KG1 (cell line): ENCODE measurements around the gene PDS5B.
A peak's percentile ranks its signal among the peaks of the same experiment; 100 is the strongest.

Experiments
- DNase-seq: peaks from one replicate; lab custom pipeline; 2025; lab: John Stamatoyannopoulos, UW

Gene PDS5B

DNA sequence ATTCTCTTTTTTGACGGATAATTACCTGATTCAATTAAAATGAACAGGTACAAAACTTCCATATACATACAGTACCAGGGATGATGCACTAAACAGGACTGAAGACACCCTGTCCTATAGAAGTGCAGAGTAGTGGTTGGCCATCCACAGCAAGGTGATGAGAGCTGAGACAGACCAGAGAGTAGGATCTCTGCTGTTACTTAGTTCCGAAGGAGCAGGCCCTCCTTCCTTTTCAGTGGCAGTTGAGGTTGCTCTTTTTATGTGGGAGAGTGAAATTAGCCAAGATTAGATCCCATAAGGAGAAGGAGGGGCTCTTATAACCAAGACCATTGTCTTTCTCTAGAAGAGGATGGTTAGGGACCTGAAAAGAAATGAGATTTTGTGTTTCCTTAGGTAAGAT is 4.0 kb downstream of the PDS5B start:
- DNase-seq = no peak

DNA sequence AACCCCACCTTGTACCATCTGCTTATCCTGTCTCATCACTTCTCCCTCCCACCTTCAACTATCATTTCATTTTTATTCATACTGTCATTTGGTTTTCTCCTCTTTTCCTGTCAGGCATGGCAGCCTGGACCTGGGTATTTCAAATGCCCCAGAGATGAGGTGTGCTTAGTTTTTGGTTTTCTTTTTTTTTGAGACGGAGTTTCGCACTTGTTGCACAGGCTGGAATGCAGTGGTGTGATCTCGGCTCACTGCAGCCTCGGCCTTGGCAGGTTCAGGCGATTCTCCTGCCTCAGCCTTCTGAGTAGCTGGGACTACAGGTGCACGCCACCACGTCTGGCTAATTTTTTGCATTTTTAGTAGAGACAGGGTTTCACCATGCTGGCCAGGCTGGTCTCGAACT is 5.8 kb downstream of the PDS5B start:
- no peak for DNase-seq

DNA sequence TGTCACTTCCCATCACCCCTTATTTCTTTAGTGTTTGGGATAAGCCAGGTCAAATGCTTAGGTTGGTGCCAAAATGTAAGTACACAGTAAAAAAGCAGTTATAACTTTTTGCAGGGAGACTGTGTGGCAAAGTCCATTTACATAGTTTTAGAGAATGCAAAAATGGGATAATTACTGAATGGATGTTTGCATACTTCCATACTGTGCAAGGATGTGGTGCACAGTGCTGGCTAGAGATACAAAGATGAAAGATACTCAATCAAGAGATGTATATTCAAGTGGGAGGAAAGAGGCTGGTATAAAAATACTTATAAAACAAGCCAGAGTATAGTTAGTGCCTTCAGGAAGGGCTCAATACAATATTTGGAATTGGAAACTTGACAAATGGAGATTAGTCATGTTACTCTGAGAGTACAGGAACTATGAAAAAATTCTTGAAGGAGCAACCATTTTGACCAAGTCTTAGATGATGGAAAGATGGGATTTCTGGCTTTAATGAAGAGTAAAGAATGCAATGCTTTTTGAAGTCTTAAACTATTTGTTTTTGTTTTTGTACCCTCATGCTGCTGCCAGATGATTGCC is 8.0 kb downstream of the PDS5B start:
- DNase-seq = no peak

DNA sequence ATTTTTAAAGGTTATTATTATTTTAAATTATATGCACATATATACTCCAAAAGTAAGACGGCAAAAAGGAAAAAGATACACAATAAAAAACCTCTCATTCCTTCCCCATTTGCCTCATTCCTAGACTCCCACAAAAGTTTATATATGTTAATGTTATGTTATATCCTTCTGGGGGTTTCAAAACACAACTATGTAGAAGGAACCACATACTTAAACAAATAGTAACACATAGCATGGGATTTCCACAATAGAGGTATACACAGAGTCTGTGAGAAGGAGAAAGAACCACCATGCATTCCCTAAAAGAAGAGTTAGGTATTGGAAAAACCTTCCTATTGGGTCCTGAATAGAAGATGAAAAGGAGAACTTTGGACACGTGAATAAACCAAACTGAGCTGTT is 9.1 kb downstream of the PDS5B start:
- no peak for DNase-seq

DNA sequence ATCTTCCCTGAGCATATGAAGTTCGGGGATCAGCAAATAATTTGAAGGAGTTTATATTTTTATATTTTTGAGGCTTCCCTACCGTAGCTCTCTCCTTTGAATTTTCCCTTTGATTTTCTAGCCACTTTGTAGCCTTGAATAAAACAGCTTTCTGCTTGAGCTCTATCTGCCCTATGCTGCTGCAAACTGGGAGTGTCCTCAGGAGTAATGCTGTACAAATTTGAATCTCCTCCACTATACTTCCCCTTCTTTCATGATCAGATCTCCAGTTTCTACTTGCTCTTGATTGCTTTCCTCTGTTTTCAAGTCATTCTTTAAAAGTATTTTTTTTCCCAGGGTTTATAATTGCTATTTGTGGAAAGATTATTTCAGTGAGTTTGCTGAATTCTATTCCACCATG is 14.6 kb downstream of the PDS5B start:
- no peak for DNase-seq

DNA sequence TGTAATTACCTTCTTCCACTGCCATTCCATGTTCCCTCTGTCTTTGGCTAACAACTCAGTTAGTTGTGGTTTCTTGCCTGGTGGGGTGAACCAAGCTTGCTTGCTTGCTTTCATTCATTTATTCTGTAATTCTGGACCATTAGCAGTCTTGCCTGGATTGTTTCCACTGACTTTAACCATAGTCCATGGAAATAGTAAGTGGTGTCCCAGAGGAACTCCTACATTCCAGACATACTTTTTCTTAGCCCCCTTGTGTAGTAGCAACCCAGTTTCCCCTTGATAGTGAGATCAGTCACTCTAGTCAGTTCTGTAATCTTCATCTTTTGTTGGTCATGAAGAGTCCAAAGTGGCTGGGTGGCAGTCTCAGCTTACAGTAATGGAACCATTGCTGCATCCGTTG is 23.2 kb downstream of the PDS5B start:
- no peak for DNase-seq

DNA sequence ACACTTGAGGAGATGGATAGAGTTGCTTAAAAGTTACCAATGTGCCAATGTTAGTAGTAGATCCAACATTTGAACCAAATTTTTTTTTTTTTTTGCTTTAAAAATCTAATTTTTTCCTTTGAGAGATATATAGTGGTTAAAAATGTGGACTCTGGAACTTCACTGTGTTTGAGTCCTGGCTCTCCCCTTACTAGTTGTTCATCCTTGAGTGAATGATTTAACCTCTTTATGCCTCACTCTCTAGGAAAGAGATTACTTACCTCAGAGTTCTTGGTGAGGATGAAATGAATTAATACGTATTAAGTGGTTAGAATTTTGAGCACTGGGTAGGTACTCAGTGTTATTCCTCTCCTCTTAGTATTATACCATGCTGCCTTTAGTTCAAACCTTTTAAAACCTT is 24.3 kb downstream of the PDS5B start:
- no peak for DNase-seq

DNA sequence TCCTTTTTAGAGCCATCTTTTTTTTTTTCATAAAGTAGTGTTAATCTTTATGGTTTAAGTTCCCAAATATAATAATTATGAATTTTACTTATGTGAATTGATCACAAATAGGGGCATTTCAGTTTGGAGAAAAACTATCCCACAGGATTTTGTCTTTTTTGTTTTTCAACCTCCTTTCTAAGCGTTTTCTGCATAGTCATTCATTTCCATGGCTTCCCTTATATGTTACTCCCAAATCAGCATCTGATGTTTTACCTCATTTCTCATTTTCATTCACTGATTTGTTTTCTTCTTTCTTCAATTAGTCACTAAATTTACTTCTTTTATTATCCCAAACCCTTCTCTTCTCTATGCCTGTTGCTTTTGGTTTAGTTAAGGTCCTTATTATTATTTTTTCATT is 24.7 kb downstream of the PDS5B start:
- DNase-seq = no peak

DNA sequence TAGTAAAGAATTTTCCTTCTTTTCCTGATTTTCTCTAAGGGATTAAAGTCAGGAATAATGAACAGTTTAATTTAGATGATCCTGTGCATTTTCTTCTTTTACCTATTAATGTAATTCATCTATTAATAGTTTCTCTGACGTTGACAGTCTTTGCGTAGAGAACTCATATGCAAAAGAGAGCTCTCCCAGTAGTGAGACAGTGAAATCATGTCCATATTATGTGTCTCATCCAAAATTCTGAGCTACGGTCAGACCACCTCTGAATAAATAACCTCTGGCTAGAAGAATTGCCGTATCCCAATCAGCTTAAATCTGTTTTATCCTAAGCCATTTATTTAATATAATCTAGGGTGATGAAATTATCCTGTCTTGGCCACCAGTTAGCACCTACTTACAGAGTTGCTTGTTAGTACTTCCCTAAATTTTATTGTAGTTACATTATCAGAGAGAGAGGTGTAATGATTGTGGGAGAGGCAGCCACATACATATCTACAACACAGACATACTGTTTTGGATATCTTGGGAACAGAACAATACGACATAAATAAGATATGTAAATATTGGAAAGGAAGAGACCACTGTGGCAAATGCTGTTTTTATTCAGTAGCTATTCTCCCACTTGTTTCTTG is 30.7 kb downstream of the PDS5B start:
- DNase-seq = no peak

DNA sequence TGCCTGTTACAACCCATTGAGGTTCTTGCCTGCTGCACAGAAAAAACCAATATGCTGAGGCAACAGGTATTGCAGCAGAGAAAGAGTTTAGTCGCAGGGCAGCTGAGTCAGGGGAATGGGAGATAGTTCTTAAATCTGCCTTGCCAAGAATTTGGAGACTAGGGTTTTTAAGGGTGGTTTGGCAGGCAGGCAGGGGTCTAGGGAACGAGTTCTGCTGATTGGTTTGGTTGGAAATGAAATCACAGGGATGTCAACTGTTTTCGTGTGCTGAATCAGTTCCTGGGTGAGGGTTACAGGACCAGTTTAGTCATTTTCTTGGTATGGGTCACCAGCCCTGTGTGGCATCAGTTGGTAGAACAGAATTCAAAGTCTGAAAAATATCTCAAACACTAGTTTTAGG is 36.6 kb downstream of the PDS5B start:
- no peak for DNase-seq

DNA sequence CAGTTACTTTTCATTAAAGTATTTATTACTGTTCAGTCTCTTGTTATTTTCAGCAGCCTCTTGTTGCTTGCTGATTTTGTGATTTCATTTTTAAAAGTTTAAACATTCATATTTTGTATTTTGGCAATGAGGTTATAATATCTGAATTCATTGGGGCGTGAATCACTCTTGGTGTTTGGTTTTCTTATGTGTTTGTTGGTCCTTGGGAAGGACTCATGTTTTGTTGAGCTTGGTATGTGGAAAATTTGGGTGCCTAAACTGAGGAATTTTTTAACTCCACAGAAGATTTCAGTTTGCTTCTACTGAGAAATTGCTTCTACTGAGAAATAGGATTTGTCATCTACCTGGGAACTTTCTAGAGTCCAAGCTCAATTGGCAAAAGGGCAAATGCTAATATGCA is 38.2 kb downstream of the PDS5B start:
- no peak for DNase-seq

DNA sequence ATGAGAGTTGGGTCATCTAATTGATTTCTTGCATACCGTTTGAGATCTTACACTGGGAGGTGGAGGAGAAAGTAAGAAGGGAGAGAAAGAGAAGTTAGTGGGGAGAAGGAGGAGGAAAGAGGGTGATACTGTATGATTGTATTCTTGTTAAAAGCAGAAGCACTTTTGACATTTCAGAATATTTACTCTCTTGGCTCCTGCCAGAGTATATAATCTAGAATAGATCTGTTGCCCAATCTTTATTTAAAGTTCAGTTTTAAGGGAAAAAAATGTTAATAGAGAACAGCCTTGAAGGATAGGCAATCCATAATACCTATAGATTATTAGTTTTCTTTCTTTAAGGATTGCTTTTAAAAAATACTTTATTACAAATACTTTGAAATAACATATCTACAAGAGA is 41.5 kb downstream of the PDS5B start:
- DNase-seq = no peak

DNA sequence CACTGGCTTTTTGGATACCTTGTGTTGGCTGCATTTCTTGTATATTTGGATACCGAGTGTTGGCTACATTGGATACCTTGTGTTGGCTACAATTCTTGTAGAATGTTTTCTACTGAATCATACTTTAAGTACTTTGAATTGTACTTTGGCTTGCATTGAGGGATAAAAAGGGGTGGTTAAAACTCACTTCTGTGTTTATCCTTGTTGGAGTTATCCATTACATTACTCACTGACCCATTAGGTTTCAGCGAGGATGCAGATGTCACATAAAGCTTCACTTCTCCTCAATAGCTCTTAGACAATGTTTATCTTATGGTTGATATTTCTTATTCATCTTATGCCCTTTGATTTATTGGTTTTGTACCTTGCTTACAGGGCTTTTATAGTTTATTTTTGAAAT is 43.1 kb downstream of the PDS5B start:
- DNase-seq = no peak

DNA sequence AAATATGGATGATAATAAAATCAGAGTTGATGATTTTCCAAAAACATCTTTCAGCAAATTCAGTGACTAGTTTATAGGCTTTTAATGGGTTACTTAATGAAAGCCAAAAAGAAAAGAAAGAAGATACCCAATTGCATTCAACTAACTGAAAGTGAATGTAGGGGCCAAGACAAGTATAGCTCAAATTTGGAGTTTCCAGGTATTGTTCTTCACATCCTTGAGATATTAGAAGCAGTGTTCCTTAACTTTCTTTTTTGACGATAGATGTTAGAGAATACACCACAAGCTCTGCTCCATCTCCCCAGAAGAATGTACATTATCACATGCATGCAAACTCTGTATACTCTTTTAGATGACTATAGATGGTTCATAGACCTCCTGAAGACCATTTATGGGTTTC is 43.6 kb downstream of the PDS5B start:
- DNase-seq = no peak

DNA sequence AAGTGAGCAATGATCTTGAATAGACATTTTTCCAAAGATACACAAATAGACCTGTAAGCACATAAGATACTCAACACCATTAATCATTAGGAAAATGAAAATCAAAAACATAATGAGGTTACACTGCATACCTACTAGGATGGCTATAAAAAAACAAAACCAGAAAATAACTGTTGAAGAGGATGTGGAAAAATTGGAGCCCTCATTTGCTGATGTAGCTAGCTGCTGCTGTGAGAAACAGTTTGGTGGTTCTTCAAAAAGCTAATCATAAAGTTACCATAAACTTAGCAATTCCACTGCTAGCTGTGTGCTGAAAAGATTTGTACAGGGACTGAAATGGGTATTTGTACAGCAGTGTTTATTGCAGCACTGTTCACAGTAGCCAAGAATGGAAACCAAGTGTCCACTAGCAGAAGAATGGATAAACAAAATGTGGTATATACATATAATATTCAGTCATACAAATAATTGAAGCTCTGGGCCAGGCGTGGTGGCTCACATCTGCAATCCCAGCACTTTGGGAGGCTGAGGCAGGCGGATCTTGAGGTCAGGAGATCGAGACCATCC is 46.2 kb downstream of the PDS5B start:
- no peak for DNase-seq

DNA sequence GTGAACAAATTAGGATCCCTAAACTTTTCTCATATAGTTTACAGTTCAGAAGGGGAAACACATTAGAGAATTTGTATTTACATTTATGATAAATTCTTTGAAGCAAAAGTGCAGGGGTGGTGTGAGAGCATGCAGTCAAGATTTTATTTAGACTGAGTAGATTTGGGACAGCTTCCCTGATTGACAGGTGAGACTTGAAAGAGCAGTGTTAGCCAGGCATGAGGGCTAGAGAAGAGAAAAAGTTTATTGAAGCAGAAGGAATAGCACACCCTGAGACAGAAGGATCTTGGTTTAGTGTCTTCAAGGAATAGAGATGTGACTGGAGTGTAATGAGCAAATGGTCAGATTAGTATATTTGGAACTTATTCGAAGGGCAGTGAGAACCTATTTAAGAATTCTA is 50.5 kb downstream of the PDS5B start:
- no peak for DNase-seq

DNA sequence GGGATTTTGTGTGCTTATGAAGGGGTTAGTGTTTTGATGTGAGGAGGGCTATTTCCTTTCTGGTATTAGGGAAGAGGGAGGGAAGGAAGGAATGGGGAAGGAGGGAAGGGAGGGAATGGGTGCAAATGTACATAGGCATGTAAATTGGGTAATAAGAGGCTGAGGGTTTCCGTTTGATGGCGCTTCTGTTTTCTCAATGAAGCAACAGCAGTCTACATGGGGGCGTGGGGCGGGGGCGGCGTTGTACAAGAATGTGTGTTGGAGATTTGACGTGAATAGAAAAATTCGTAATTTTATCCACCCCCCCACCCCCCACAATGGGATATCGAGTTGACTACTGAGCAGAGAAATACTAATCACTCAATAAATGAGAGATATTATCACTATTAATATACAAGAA is 52.5 kb downstream of the PDS5B start:
- DNase-seq = no peak

DNA sequence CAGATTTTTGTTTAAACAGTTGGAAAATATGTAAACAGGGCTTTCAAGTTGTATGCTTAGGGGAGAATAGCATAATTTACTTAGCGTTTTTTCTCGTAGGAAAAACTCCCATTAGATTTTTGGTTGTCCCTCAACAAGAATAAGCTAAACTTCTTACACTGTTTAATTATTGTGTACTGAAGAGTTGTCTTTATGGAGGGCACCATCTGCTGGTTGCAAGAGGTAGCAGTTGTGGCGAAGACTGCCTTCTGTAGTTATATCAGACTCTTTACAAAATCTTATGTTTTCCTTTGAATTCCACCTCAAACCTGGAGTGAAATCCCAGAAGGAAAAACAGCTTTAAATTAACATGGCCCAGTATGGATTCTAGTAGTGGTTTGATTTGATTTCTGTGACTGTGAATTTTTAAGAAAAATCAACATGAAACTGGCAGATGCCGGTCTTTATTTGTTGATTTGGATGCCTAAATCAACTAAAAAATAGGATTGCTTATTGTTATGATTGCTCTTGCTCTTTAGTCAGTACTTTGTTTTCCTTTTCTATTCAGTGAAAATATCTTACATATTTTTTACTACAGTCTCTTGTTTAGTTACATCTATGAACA is 53.4 kb downstream of the PDS5B start:
- DNase-seq = peak; percentile 12

DNA sequence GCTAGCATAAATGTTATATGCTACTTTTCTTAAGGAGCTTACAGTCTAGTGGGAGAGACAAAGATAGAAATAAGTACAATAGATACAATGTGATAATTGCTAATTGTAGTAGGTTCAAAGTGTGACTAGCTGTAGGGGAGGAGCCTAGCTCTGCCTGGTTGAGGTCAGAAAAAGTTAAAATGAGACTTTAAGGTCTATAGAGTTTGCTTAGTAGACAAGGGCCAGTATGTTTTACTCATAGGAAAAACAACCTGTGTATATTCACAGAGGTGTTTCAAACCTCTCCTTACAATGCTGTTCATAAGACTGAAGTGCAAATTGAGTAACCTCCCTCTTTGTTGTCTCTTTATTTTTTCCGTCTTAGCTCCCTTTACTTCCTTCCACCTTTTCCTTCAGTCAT is 56.1 kb downstream of the PDS5B start:
- DNase-seq = no peak

DNA sequence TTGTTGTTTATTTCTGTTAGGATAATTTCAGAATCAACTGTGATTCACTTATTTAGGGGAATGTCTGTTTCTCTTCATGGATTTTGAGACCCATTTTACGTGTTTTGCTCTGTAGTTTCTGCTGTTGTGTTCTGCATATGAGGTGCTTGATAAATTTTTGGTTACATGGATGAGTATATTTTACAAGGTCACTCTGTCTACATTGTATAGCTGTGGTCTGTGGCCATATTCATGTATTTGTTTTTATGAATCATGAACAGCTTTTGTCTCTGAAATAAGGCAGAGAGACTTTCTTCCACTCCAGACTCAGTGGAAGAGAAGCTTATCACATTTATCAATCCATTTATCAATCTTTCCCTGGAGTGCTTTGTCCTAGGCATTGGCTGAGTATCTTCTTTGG is 56.6 kb downstream of the PDS5B start:
- no peak for DNase-seq

DNA sequence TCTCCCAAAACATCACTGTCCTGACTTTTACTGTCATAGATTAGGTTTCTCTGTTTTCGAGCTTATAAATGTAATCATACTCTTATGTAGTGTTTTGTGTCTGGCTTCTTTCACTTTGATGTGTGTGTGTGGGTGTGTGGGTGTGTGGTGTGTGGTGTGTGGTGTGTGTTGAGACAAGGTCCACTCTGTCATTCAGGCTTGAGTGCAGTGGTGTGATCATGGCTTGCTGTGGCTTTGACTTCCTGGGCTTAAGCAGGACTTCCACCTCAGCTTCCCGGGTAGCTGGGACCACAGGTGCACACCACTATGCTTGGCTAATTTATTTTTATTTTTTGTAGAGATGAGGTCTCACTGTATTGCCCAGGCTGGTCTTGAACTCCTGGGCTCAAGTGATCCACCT is 59.6 kb downstream of the PDS5B start:
- no peak for DNase-seq

DNA sequence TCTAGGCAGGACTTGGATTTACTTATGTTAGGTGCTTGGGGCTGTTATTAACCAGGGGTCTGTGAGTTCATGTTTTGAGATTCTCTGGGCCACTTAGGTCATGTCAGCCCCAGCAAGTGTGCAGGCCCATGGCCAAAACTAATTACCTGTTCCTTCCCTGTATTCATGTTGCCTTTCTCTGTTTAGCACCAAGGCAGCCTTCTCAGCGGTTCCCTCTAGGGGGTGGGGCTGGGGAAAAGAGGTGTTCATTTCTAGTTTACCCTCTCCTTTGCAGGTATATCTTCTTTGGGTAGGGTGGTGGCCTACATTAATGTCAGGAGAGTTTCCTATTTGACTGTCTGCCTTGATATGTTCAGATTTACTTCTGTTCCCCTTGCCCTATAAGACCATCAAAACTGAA is 61.7 kb downstream of the PDS5B start:
- DNase-seq = no peak

DNA sequence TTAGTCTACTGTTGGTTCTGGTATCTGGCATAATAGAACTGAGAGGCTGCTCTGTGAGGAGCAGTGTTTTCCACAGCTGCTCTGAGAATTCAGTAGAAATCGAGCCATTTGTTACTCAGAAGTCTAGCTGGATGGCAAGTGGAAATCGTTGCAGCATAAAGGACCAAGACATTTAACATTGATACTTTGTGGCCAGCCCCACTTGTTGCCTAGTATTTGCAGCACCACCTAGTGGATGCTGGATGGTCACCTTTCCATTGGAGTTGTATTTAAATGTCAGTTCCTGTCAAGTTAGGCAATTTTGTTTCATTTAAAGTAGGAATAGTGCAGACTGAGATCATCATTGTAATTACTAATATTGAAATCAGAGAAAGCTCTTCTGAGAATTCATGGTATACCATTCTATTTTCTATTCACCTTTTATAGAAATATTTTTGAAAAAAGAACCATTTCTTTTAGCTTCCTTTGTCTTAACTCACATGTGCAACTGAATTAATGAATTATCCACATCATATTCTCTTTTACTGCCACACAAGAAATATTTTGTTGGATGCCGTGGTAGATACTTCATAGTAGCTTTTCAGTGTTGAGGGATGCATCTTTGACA is 64.6 kb downstream of the PDS5B start:
- peak; percentile 31 for DNase-seq
